ENCODE results near the gene RAB3GAP2.
"Not testable (repeated sequence)": the region's sequence is repeated elsewhere in the genome, so short reads cannot be mapped to it uniquely, and the experiment has no call there.

Gene RAB3GAP2

DNA sequence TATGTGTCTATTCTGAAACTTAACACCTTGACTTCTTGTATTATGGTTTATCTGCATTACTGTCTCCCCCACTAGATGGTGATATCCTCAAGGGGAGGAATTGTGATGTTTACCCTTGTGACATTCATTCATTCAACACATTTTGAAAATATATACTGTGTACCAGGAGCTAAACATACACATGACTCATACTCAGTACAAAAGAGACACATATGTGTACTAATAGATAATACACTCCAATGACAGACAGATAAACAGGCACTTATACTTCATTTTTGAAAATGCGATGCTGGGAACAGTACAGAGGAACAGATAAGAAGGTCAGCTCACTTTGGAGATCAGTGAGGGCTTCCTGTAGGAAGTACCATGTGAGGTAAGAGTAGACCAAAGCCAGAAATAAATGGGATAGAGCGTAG, 8.9 kb upstream of the RAB3GAP2 start:
- no peak for DNase-seq

DNA sequence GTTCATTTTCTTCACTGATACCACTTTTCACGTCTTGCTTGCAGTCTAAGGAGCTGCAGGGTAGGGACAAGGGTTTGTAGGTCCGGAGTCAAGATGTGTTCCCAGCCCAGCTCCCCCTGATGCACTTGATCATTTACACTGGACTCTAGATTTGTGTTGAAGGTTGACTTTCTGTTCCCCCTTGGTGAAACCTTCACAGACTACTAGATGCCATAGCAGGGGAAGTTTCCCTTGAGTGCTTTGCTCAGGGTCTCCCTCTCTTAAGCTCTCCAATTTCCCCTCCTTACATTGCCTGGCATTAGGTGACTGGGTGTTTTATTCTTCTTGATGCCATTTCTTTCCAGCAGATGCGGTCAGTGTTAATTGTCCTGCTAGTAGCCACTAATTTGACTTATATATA, 8.0 kb upstream of the RAB3GAP2 start:
- DNase-seq: no peak

DNA sequence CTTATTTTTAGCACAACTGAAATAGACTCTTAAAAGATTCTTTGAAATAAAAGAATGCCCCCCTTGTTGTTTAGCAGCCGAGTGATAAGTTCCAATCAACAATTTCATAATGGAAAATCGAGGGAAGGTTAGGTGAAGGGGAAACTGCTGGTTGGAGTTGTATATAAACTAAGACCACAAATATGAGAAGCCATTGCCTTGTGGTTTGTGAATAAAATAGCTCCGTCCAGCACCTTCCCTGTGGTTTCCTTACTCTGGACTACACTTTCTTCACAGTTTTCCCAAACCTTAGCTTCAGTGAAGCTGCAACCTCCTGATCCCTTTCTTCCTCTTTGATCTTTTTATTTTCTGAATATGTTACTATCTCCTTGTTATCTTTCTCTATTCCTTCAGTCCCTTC, 6.7 kb upstream of the RAB3GAP2 start:
- no peak for DNase-seq

DNA sequence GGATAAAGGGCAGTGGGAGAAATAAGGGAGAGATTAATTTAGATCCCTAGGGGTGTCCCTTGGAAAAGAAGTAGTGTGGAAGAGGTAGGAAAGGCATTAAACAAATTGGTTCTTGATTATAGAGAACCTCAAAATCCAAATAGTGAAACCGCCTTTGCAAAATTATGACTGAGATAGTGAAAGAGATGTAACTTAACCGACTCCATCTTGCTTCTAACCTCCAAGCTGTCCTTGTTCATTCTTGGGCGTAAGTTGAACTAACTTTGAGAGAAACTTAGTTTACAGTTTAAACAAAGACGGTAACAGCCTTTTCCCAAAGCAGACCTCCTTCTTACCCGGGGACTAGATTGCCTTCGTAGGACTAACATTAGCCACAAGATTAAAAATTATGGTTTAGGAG, 3.2 kb upstream of the RAB3GAP2 start:
- no peak for DNase-seq

DNA sequence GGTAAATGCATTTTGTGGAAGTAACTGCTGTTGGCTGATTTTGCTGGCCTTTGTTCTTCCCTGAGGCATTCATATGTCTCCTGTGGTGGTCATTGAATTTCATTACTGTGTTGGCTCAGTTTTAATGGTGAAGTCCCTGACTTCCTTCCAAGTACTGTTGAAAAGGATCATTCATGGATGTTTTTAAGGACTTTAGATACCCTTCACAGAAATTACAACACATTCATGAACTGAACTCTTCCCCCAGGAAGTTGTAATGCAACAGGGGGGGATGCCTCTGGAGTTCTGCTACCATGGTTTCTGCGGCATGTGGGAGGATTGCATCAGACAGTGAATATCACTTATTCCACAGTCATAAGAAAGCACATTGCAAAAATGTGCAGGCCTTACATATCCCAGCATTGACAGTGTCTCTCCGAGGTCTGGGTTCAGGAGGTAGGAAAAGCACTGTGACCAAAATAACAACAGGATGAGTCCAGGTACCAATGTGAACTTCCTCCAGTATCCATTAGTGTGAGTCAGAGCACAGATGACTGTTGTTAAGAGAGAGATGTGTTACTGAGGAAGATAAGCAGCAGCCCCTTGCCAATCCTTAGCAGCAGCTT, 2.1 kb upstream of the RAB3GAP2 start:
- DNase-seq: peak; percentile 14

DNA sequence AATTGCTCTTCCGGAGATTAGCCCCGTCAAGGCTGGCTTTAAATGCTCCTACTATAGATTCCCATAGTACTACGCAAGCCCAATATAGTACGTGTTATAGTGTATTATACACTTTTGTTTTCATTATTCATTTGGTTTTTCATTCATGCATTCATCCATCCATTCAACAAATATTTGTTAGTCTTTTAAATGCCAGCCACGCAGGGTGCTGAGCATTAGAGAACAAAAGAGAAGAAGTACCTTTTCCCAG, 513 bp upstream of the RAB3GAP2 start:
- DNase-seq: no peak

DNA sequence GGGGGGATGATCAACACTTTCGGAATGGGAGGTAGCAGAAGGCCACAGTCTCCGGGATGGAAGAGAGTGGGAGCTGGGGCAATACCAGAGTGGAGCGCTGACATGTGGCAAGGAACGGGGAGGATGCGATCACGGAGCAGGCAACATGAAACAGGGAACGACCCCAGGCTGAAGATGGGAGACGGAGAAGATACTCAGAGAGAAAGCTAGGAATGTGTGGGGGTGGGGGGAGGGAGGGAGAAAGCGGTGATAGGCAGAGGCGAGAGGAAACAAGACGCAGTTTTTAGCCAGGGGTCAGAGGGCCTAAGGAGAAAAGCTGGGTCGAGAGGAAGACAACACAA, 577 bp downstream of the RAB3GAP2 start:
- peak; percentile 30 for DNase-seq

DNA sequence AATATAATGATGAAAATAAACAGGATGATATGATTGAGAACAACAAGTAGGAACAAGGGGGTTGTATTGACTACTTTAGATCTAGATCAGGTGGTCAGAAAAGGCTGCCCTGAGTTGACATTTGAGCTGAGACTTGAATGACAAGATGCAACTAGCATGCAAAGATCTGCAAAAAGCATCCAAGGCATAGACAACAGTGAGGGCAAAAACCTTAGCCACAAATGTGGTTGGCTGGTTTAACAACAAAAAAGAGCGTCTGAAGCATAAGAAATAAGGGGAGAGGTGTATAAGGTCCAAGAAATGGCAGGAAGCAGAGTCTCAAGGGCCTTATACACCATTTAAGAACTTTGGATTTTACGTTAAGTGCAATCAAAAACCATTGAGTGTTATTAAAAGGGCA, 3.2 kb downstream of the RAB3GAP2 start:
- no peak for DNase-seq

DNA sequence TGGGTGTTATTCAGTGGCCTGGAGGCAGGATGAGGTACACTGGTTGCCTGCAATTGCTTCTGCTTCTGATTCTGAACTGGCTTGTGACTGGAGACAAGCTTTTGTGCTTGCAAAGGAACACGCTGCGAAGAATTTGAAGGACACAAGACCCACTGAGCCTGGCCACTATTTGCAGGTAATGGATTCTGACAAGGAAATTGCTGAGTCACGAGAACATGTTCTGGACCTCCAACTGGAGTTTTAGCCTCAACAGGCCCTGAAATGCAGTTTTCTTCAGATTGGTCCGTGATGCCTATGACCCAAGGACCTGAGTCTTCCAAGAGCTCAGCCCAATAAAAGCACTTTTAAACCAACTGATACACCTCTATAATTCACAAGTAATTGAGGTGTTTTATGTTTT, 4.6 kb downstream of the RAB3GAP2 start:
- no peak for DNase-seq

DNA sequence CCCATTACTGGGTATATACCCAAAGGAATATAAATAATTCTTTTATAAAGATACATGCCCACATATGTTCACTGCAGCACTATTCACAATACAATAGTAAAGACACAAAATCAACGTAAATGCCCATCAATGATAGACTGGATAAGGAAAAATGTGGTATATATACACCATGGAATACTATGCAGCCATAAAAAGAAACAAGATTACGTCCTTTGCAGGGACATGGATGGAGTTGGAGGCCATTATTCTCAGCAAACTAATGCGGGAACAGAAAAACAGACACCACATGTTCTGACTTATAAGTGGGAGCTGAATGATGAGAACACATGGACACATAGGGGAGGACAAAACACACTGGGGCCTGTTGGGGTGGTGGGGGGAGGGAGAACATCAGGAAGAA, 12.0 kb downstream of the RAB3GAP2 start:
- not testable (repeated sequence) for DNase-seq

DNA sequence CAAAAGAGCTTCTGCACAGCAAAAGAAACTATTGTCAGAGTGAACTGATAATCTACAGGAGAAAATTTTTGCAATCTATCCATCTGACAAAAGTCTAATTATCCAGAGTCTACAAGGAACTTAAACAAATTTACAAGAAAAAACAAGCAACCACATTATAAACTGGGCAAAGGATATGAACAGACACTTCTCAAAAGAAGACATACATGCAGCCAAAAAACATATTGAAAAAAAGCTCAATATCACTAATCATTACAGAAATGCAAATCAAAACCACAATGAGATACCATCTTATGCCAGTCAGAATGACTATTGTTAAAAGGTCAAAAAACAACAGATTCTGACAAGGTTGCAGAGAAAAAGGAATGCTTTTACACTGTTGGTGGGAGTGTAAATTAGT, 12.5 kb downstream of the RAB3GAP2 start:
- not testable (repeated sequence) for DNase-seq

DNA sequence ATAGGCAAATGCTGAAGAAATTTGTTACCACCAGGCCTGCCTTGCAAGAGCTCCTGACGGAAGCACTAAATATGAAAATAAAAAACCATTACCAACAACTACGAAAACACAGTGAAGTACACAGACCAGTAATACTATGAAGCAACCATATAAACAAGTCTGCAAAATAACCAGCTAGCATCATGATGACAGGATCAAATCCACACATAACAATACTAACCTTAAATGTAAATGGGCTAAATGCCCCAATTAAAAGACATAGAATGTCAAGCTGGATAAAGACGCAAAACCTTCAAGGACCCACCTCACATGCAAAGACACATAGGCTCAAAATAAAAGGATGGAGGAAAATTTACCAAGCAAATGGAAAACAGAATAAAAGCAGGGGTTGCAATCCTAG, 16.1 kb downstream of the RAB3GAP2 start:
- not testable (repeated sequence) for DNase-seq

DNA sequence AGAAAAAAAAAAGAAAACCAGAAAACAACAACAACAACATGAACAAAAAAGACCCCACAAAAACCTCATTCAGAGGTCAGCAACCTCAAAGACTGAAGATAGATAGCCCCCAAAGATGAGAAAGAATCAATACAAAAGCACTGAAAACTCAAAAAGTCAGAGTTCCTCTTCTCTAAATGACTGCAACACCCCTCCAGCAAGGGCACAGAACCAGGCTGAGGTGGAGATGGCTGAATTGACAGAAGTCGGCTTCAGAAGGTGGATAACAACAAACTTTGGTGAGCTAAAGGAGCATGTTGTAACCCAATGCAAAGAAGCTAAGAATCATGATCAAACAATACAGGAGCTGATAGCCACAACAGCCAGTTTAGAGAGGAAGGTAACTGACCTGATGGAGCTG, 17.0 kb downstream of the RAB3GAP2 start:
- no peak for DNase-seq

DNA sequence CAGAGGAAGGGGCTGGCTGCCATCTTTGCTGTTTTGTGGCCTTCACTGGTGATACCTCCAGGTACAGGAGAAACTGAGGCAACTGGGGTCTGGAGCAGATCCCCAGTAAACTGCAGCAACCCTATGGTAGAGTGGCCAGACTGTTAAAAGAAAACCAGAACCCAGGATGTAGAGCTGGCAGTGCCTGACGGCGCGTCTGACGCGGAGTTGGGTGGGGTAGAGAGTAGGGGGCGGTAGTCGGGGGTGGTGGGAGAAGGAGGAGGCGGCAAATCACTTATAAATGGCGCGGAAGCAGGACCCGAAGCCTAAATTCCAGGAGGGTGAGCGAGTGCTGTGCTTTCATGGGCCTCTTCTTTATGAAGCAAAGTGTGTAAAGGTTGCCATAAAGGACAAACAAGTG, 19.0 kb downstream of the RAB3GAP2 start:
- not testable (repeated sequence) for DNase-seq

DNA sequence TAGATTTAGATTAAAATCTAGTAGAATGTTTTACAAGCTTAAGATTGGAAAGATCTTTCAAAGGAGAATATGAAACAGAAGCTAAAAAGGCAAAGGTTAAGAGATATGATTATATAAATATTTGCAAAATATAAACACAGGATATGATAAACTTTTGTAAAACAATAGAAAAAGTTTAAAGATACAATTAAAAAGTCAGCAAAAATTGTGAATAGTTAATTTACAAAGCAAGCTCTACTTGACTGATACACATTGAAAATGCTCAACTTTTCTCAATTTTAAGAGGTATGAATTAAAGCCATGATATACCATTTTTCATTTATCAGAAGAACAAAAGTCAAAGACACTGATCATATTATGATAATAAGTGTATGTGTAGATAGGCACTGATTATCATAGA, 21.0 kb downstream of the RAB3GAP2 start:
- DNase-seq: no peak

DNA sequence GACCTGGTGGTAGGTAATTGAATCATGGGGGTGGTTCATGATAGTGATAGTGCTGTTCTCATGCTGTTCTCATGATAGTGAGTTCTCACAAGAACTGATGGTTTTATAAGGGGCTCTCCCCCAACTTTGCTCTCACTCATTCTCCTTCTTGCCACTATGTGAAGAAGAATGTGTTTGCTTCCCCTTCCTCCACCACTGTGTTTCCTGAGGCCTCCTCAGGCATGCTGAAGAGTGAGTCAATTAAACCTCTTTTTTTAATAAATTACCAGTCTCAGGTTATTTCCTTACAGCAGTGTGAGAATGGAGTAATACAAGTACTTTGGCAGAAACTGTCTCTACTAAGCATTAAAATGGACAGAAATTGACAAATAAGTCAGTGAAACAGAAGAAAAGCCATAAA, 21.6 kb downstream of the RAB3GAP2 start:
- DNase-seq: no peak

DNA sequence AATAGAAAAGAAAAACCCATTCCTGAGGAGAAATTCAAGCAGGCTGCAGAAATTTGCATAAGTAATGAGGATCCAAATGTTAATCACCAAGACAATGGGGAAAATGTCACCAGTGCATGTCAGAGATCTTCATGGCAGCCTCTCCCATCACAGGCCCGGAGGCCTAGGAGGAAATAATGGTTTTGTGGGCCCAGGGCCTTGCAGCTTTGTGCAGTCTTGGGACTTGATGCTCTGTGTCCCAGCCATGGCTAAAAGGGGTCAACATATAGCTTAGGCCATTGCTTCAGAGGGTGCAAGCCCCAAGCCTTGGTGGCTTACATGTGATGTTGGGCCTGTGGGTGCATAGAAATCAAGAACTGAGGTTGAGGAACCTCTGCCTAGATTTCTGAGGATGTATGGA, 22.7 kb downstream of the RAB3GAP2 start:
- DNase-seq: no peak

DNA sequence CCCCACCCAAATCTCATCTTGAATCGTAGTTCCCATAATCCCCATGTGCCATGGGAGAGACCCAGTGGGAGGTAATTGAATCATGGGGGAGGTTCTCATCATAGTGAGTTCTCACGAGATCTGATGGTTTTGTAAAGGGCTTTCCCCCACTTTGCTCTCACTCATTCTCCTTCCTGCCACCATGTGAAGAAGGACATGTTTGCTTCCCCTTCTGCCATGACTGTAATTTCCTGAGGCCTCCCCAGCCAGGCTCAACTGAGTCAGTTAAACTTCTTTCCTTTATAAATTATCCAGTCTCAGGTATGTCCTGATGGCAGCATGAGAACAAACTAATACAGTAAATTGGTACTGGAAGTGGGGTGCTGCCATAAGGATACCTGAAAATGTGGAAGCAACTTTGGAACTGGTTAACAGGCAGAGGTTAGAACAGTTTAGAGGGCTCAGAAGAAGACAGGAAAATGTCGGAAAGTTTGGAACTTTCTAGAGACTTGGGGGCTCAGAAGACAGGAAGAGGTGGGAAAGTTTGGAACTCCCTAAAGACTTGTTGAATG, 23.5 kb downstream of the RAB3GAP2 start:
- DNase-seq: not testable (repeated sequence)

DNA sequence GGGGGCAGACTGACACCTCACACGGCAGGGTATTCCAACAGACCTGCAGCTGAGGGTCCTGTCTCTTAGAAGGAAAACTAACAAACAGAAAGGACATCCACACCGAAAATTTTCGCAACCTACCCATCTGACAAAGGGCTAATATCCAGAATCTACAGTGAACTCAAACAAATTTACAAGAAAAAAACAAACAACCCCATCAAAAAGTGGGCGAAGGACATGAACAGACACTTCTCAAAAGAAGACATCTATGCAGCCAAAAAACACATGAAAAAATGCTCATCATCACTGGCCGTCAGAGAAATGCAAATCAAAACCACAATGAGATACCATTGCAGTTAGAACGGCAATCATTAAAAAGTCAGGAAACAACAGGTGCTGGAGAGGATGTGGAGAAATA, 26.4 kb downstream of the RAB3GAP2 start:
- not testable (repeated sequence) for DNase-seq

DNA sequence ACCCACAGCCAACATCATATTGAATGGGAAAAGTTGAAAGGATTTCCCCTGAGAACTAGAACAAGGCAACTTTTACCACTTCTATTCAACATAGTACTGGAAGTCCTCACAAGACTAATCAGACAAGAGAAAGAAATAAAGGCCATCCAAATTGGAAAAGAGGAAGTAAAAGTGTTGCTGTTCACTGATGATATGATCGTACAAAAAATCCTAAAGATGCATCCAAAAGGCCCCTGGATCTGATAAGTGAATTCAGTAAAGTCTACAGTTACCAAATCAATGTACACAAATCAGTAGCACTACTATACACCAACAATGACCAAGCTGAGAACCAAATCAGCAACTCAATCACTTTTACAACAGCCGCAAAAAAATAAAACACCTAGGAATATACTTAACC, 28.3 kb downstream of the RAB3GAP2 start:
- no peak for DNase-seq

DNA sequence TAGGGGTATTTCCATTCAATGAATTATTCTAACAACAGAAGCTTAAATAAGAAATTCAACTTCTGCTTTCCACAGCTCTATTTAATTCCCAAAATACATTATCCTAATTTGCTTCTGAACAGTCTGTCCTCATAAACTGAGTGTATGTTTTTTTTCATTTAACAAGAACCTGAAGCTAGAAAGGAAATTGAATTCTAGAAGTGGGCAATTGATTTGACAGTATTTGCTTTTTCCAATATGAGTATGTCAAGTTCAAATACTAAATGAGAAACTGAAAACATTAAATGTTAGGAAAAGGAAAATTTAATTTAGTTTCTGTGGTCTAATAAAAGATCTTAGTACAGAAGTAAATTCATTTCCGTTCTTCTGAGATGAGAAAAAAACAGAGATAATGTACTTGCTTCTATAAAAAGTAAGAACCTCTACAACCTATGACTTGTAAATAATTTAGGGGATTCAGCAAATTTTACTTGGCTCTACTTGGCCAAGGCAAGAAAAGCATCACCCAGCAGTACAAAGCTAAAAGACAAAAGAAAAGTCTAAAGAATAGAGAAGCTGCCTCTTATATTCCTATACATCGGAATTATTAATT, 31.1 kb downstream of the RAB3GAP2 start:
- no peak for DNase-seq

DNA sequence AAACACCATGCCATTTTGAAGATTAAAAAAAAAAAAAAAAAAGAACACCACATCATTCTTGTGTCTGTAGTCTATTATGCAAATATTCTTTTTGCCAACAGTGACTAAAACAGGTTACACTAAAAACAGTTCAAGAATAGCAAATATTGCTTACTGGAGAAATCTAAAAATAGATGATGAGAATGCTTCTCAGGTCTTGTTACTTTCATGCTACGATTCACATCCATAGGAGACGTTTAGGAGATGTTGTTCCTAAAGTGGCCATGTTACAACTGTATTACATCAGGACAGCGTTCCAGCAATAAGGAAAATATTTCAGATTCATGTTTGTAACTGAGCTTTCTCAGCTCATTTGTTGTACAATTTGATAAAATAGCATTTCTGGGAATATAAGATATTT, 32.3 kb downstream of the RAB3GAP2 start:
- DNase-seq: peak; percentile 17

DNA sequence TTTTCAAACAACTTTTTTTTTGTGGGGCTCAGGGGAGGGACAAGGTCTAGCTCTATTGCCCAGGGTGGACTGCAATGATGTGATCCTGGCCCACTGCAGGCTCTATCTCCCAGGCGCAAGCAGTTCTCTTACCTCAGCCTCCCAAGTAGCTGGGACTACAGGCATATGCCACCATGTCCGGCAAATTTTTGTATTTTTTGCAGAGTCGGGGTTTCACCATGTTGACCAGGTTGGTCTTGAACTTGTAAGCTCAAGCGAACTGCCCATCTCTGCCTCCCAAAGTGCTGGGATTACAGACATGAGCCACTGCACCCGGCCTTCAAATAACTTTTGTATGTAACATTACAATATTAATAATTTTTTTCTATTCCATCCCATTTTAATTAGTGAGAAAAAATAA, 33.0 kb downstream of the RAB3GAP2 start:
- DNase-seq: no peak

DNA sequence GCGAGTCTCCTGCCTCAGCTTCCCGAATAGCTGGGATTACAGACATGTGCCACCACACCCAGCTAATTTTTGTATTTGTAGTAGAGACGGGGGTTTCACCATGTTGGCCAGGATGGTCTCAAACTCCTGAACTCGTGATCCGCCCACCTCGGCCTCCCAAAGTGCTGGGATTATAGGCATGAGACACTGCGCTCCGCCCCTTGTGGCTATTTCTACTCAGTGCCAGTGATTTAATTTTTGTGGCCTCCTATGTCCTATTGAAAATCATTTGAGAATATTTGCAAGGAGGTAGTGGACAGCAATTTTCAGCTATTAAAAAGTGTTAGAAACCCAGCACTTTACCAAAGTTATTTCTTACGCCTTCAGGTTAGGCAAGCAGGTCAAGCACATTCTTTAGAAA, 36.0 kb downstream of the RAB3GAP2 start:
- DNase-seq: not testable (repeated sequence)

DNA sequence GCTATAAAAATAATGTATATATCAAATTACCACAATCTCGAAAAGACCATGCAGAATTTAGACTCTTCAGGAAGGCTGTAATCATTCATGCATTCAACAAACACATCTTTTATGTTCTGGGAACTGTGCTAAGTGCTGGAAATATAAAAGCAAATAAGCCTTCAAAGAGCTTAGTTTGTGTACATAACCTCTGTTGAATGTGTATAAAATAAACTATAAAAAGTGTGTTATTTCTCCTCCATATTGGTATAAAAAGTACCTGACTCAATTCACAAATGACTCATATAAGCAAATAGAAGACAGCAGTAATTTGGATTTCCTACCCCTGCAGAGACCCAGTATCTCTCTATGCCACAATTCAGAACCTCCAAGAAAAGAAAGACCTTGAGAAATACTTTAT, 36.8 kb downstream of the RAB3GAP2 start:
- DNase-seq: no peak

All from fibroblast of skin of back (primary cell).